Tracheal epithelial cell (primary cell): ENCODE measurements around the gene ATXN7L1. TPM values are rescaled to one million over a fixed set of nuclear protein-coding genes. Genes with fewer than 3 reads are reported as not detected.

Source experiments
- total RNA-seq: library from RNA; depleted of rRNA; stranded (reverse); fragments of >200 nt; gene quantifications from 2 replicates; pipeline ENCODE4 v1.2.1, GENCODE V29; 2014

Gene ATXN7L1
- total RNA-seq = 1.5 and 1.9 TPM in 2 replicates

DNA sequence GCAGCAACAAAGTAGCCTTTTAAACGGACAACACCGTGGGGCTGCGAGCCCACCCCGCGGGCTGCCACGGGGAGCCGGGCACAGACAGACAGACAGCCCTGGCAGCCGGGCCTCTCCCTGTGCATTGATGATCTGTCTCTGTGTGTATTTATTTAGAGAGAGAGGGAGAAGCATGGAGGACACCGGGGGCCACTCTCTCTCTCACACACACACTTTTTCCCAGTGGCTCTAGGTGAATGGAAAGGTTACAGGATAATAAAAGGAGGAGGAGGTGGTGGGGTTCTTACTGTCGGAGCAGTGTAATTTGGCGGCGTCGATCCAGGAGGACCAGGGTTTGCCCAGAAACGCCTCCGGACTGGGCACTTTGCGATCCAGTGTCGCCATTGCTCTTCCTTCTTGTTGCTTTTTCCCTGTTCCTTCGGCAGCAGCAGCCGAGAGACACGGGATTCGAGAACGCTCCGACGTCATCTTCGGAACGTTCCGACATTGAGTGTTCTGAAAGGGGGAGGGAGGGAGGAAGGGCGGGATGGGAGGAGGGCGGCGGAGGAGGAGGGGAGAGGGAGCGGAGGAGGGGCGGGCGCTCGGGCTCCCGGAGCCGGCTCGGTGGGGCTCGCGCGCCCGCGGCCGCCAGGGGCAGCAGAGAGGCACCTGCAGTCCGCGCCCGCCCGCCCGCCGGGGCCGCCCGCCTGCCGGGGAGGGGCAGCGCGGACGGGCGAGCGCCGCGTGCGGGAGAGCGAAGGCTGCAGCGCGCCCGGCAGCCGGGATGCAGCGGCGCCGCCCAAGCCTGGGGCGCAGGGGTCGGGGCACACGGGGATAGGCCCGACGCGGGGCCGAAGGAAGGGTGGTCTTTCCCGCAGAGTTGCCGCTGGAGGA lies at the start of gene ATXN7L1:
Gene ATXN7L1 (minus strand): TSS at position 509 of the 873 bp plus-strand sequence. CDS start 41 bp downstream, at position 468.

GRCh38 chr7:105581066-105581811 lies 295.2 kb downstream of the ATXN7L1 start, which contains the start of gene EFCAB10:
Gene EFCAB10, minus strand, starts transcription at chr7:105581493. Its CDS starts 30 bp downstream, at chr7:105581463.

Other genes with a start within 250 kb of the ATXN7L1 start
- 0.48 and 3.2 TPM in 2 replicates for gene CDHR3, start 86.7 kb upstream of the ATXN7L1 start, total RNA-seq
- gene SYPL1, start 235.7 kb upstream of the ATXN7L1 start, total RNA-seq = 70.4 and 143 TPM in 2 replicates